HepG2 (cell line): ENCODE measurements around the gene STEAP3. TPM values are rescaled to one million over a fixed set of nuclear protein-coding genes. Genes with fewer than 3 reads are reported as not detected.

Source experiments
- AGO2 ChIP-seq: fragments of 200-400 bp; formaldehyde crosslinking; optimal IDR thresholded peaks from 2 replicates; pipeline ENCODE3; 2017; ENCODE audit warnings: mild to moderate bottlenecking, low read depth, low read length, moderate library complexity
- ELF3 ChIP-seq: IDR thresholded peaks from 2 replicates; pipeline ENCODE4 v1.6.1; 2016; ENCODE audit warnings: missing genetic modification reagents, missing compliant biosample characterization
- ERF ChIP-seq: IDR thresholded peaks from 2 replicates; pipeline ENCODE4 v1.6.1; 2018; ENCODE audit warnings: missing biosample characterization, missing genetic modification reagents
- FOXC1 ChIP-seq: sonication (generic); formaldehyde crosslinking; IDR thresholded peaks from 2 replicates; pipeline ENCODE4 v1.8.0; 2022; ENCODE audit warnings: mild to moderate bottlenecking, missing genetic modification reagents, borderline replicate concordance
- GLI4 ChIP-seq: sonication (generic); formaldehyde crosslinking; IDR thresholded peaks from 2 replicates; pipeline ENCODE4 v1.5.1; 2020; ENCODE audit warnings: missing genetic modification reagents, mild to moderate bottlenecking, moderate library complexity, borderline replicate concordance
- HNF4A ChIP-seq: sonication (generic); formaldehyde crosslinking; IDR thresholded peaks from 2 replicates; pipeline ENCODE4 v1.4.0; 2020; ENCODE audit warnings: missing genetic modification reagents
- HOXA7 ChIP-seq: sonication (generic); formaldehyde crosslinking; IDR thresholded peaks from 2 replicates; pipeline ENCODE4 v1.8.1; 2022; ENCODE audit warnings: mild to moderate bottlenecking, missing genetic modification reagents, moderate library complexity
- KLF15 ChIP-seq: sonication (generic); formaldehyde crosslinking; IDR thresholded peaks from 2 replicates; pipeline ENCODE4 v1.8.1; 2023; ENCODE audit warnings: borderline replicate concordance, mild to moderate bottlenecking, inconsistent platforms, missing genetic modification reagents, mixed read lengths
- MLX ChIP-seq: IDR thresholded peaks from 2 replicates; pipeline ENCODE4 v1.6.1; 2016
- PITX1 ChIP-seq: sonication (generic); formaldehyde crosslinking; IDR thresholded peaks from 2 replicates; pipeline ENCODE4 v1.5.1; 2020; ENCODE audit warnings: mild to moderate bottlenecking, missing genetic modification reagents
- PRMT3 ChIP-seq: sonication (generic); formaldehyde crosslinking; IDR thresholded peaks from 2 replicates; pipeline ENCODE4 v1.8.1; 2022; ENCODE audit warnings: low read depth, mild to moderate bottlenecking, moderate library complexity, missing genetic modification reagents, borderline replicate concordance
- REL ChIP-seq: sonication (generic); formaldehyde crosslinking; conservative IDR thresholded peaks from 2 replicates; pipeline ENCODE4 v1.8.0; 2022; ENCODE audit warnings: mild to moderate bottlenecking, missing genetic modification reagents, moderate library complexity
- SMAD3 ChIP-seq: sonication (generic); formaldehyde crosslinking; IDR thresholded peaks from 2 replicates; pipeline ENCODE4 v1.4.0; 2020; ENCODE audit warnings: missing genetic modification reagents
- YEATS2 ChIP-seq: sonication (generic); formaldehyde crosslinking; IDR thresholded peaks from 2 replicates; pipeline ENCODE4 v1.4.0; 2020; ENCODE audit warnings: missing genetic modification reagents, borderline replicate concordance
- ZNF543 ChIP-seq: sonication (generic); formaldehyde crosslinking; IDR thresholded peaks from 2 replicates; pipeline ENCODE4 v1.4.0; 2020; ENCODE audit warnings: mild to moderate bottlenecking, missing genetic modification reagents
- ZNF619 ChIP-seq: sonication (generic); formaldehyde crosslinking; IDR thresholded peaks from 2 replicates; pipeline ENCODE4 v1.4.0; 2020; ENCODE audit warnings: mild to moderate bottlenecking, missing genetic modification reagents
- ZNF674 ChIP-seq: sonication (generic); formaldehyde crosslinking; IDR thresholded peaks from 2 replicates; pipeline ENCODE4 v1.5.0; 2020; ENCODE audit warnings: low read depth, mild to moderate bottlenecking, missing genetic modification reagents
- ZNF784 ChIP-seq: sonication (generic); formaldehyde crosslinking; IDR thresholded peaks from 2 replicates; pipeline ENCODE4 v1.5.1; 2020; ENCODE audit warnings: missing genetic modification reagents, mild to moderate bottlenecking, borderline replicate concordance
- ZSCAN30 ChIP-seq: sonication (generic); formaldehyde crosslinking; IDR thresholded peaks from 2 replicates; pipeline ENCODE4 v1.5.0; 2020; ENCODE audit warnings: mild to moderate bottlenecking, missing genetic modification reagents
- ZXDC ChIP-seq: sonication (generic); formaldehyde crosslinking; IDR thresholded peaks from 2 replicates; pipeline ENCODE4 v1.5.0; 2020; ENCODE audit warnings: mild to moderate bottlenecking, missing genetic modification reagents
- polyA plus RNA-seq, 8 experiments: library from polyadenylated mRNA; depleted of rRNA in 3 of 8; stranded (reverse) in 7 of 8; unstranded in 1 of 8; fragments of >200 nt; fragmentation: Illumina TruSeq in 4 of 8; extraction: Trizol in 4 of 8; gene quantifications; 2 replicates each; pipeline versions ENCODE4 v1.2.1 to v1.2.3, GENCODE V29; 2011 to 2016; ENCODE audit warnings: low read depth in 4 of 8, missing spikeins in 1 of 8, mixed read lengths in 1 of 8; ENCODE audit not compliant: insufficient read depth in 1 of 8
- total RNA-seq, 5 experiments: library from RNA; depleted of rRNA; stranded (reverse); fragments of >200 nt; fragmentation: Illumina TruSeq; extraction: Trizol; gene quantifications; 2 replicates each; pipeline ENCODE4 v1.2.3, GENCODE V29; 2016; ENCODE audit warnings: low read depth in 1 of 5
- TF ChIP-seq, protein P1 (sequence below): IDR thresholded peaks from 2 replicates; pipeline ENCODE4 v1.6.1; 2016; ENCODE audit warnings: missing genetic modification reagents, missing compliant biosample characterization
- TF ChIP-seq, protein P2 (sequence below): sonication (generic); formaldehyde crosslinking; IDR thresholded peaks from 2 replicates; pipeline ENCODE4 v1.5.0; 2020; ENCODE audit warnings: missing genetic modification reagents, mild to moderate bottlenecking, borderline replicate concordance

The STEAP3 gene
- total and polyA plus RNA-seq, 2 of the 13 experiments (the other 11 are each of a cell fraction or from before 2014, with no cell fraction given) = 7.3 to 21.1 TPM

DNA sequence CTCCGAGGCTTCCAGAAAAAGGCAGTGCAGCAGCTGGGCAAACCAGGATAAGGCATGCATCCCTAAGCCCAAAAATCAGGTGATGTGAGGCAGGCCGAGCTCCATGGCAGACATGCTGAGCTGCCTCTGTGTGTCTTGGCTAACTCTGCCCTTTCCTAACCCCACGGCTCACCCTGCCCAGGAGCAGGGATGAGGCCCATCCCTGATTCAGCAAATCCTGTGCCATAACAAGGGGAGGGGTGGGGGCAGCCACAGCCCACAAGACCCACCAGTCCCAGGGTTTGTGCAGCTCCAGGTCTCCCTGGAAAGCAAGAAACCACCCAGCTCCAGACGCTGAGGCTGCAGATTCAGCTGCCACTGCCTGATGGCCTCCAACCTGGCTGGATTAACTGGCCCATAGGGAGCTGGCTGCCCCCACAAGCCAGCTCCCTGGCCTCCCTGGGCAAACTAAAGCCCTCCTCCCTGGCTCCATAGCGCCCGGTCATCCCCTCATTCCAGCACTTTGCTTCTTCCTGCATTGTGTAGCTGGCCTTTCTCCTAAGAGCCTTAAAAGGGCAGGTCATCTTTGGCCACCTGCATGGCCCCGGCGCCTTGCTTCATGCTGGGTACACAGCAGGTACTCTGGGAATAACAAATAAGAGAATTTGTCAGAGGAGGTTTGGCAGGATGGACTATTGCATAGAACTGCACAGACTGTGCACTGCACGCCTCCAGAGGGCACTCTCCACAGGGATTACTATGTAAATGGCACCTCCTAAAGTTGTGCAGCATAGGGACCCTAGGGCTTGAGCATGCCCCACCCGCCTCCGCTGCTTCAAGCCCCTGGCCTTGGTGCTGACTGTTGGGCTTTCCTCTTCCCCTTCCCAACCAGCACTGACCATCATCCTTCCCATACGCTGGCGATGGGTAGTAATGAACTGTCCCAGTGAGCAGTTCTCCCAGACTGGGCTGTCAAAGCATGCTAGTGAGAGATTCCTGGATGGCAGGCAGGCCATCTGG, 10.7 kb downstream of the STEAP3 start (continued):
- TF ChIP-seq SMAD3 (CRISPR knock-in tag) = no peak
- TF ChIP-seq REL = no peak
- TF ChIP-seq HNF4A (CRISPR knock-in tag) = no peak
- 0 out of 2 replicates have a peak, but pooled peaks have one; percentile 51 for TF ChIP-seq PITX1
- TF ChIP-seq PRMT3 (CRISPR knock-in tag) = no peak
- no peak for TF ChIP-seq ZNF674
- TF ChIP-seq HOXA7 (CRISPR knock-in tag) = no peak
- TF ChIP-seq ZNF619 (CRISPR knock-in tag) = no peak
- no peak for TF ChIP-seq ELF3 (CRISPR knock-in tag)
- no peak for TF ChIP-seq KLF15
- TF ChIP-seq, protein P1, sequence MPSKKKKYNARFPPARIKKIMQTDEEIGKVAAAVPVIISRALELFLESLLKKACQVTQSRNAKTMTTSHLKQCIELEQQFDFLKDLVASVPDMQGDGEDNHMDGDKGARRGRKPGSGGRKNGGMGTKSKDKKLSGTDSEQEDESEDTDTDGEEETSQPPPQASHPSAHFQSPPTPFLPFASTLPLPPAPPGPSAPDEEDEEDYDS (CRISPR knock-in tag) = no peak
- no peak for TF ChIP-seq ZSCAN30 (CRISPR knock-in tag)
- no peak for TF ChIP-seq ZXDC (CRISPR knock-in tag)
- TF ChIP-seq FOXC1 (CRISPR knock-in tag) = no peak
- TF ChIP-seq GLI4 (CRISPR knock-in tag) = no peak
- no peak for TF ChIP-seq AGO2
- TF ChIP-seq, protein P2, sequence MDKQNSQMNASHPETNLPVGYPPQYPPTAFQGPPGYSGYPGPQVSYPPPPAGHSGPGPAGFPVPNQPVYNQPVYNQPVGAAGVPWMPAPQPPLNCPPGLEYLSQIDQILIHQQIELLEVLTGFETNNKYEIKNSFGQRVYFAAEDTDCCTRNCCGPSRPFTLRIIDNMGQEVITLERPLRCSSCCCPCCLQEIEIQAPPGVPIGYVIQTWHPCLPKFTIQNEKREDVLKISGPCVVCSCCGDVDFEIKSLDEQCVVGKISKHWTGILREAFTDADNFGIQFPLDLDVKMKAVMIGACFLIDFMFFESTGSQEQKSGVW (CRISPR knock-in tag) = no peak
- TF ChIP-seq MLX = no peak
- no peak for TF ChIP-seq ZNF784 (CRISPR knock-in tag)
- TF ChIP-seq ERF (CRISPR knock-in tag) = no peak
- no peak for TF ChIP-seq YEATS2 (CRISPR knock-in tag)
- TF ChIP-seq ZNF543 (CRISPR knock-in tag) = no peak
